Measurements from ENCODE around the gene PPP1R14C.
"Not testable (repeated sequence)": the region's sequence is repeated elsewhere in the genome, so short reads cannot be mapped to it uniquely, and the experiment has no call there.

The PPP1R14C gene

GRCh38 chr6:150169181-150169580, 26.3 kb downstream of the PPP1R14C start:
- no peak for DNase-seq (ENCODE audit: low read depth)

GRCh38 chr6:150169609-150170008, 26.8 kb downstream of the PPP1R14C start:
- no peak for DNase-seq (ENCODE audit: low read depth)

- no peak for DNase-seq (ENCODE audit: low read depth)
Observed at GRCh38 chr6:150172929-150173328, 30.1 kb downstream of the PPP1R14C start.

- no peak for DNase-seq (ENCODE audit: low read depth)
Observed at GRCh38 chr6:150175586-150176151, 32.8 kb downstream of the PPP1R14C start.

- DNase-seq (ENCODE audit: low read depth): no peak
Observed at GRCh38 chr6:150176152-150176551, 33.3 kb downstream of the PPP1R14C start.

GRCh38 chr6:150176659-150177058, 33.8 kb downstream of the PPP1R14C start:
- DNase-seq (ENCODE audit: low read depth): no peak

GRCh38 chr6:150177259-150177951, 34.6 kb downstream of the PPP1R14C start:
- no peak for DNase-seq (ENCODE audit: low read depth)

GRCh38 chr6:150177952-150178520, 35.2 kb downstream of the PPP1R14C start:
- DNase-seq (ENCODE audit: low read depth): no peak

- no peak for DNase-seq (ENCODE audit: low read depth)
Observed at GRCh38 chr6:150179030-150179429, 36.2 kb downstream of the PPP1R14C start.

GRCh38 chr6:150179907-150180424, 37.1 kb downstream of the PPP1R14C start:
- not testable (repeated sequence) for DNase-seq (ENCODE audit: low read depth)

GRCh38 chr6:150180517-150180916, 37.7 kb downstream of the PPP1R14C start:
- no peak for DNase-seq (ENCODE audit: low read depth)

GRCh38 chr6:150182460-150183078, 39.7 kb downstream of the PPP1R14C start:
- DNase-seq (ENCODE audit: low read depth): no peak

GRCh38 chr6:150183105-150183504, 40.3 kb downstream of the PPP1R14C start:
- DNase-seq (ENCODE audit: low read depth): no peak

GRCh38 chr6:150183966-150184365, 41.1 kb downstream of the PPP1R14C start:
- no peak for DNase-seq (ENCODE audit: low read depth)

- no peak for DNase-seq (ENCODE audit: low read depth)
Observed at GRCh38 chr6:150184850-150185731, 42.2 kb downstream of the PPP1R14C start.

- no peak for DNase-seq (ENCODE audit: low read depth)
Observed at GRCh38 chr6:150185732-150186117, 42.9 kb downstream of the PPP1R14C start.

GRCh38 chr6:150186129-150186898, 43.5 kb downstream of the PPP1R14C start:
- no peak for DNase-seq (ENCODE audit: low read depth)

GRCh38 chr6:150187433-150187832, 44.6 kb downstream of the PPP1R14C start:
- DNase-seq (ENCODE audit: low read depth): not testable (repeated sequence)

- DNase-seq (ENCODE audit: low read depth): no peak
Observed at GRCh38 chr6:150189122-150189521, 46.3 kb downstream of the PPP1R14C start.

- no peak for DNase-seq (ENCODE audit: low read depth)
Observed at GRCh38 chr6:150191809-150192208, 49.0 kb downstream of the PPP1R14C start.

GRCh38 chr6:150194195-150194594, 51.4 kb downstream of the PPP1R14C start:
- no peak for DNase-seq (ENCODE audit: low read depth)

All from stimulated activated CD8-positive, alpha-beta memory T cell treated with anti-CD3 and anti-CD28 coated beads, Interleukin-12 subunit alpha, Interleukin-12 subunit beta, amount 100 ng/mL, for 1 hour (primary cell).